WTC11 (cell line): ENCODE results near the gene SLC2A10. TPM values are rescaled to one million over a fixed set of nuclear protein-coding genes. Genes with fewer than 3 reads are reported as not detected.
A peak's percentile ranks its signal among the peaks of the same experiment; 100 is the strongest.

ENCODE experiments used
- ATAC-seq: fragments of 200-7000 bp; cut with Tn5 transposase; 2 replicates; pipeline ENCODE4 v1.10.0; 2021; ENCODE audit warnings: mild to moderate bottlenecking, moderate library complexity
- CTCF ChIA-PET: fragments of 300-600 bp; sonication (Branson Sonifier 250); formaldehyde crosslinking; loops from one replicate; lab custom pipeline; 2021; ENCODE audit warnings: antibody characterized with exemption; lab: Charles Lee
- POLR2A ChIA-PET: fragments of 350-600 bp; sonication (Branson Sonifier 250); formaldehyde crosslinking; loops from one replicate; lab custom pipeline; 2021; ENCODE audit warnings: antibody characterized with exemption; lab: Charles Lee
- DNase-seq: peaks from one replicate; pipeline ENCODE4 v3.0.0; 2021; ENCODE audit warnings: low spot score
- H3K27ac Mint-ChIP-seq: 2 replicates; pipeline ENCODE4 v1.8.0; 2021; ENCODE audit warnings: mixed read lengths
- H3K27me3 Mint-ChIP-seq: 2 replicates; pipeline ENCODE4 v1.8.0; 2021; ENCODE audit warnings: low read depth, mild to moderate bottlenecking, moderate library complexity, mixed read lengths
- H3K36me3 Mint-ChIP-seq: 2 replicates; pipeline ENCODE4 v1.8.0; 2021; ENCODE audit warnings: mixed read lengths
- H3K4me1 Mint-ChIP-seq: 2 replicates; pipeline ENCODE4 v1.8.0; 2022; ENCODE audit warnings: mixed read lengths
- H3K4me3 Mint-ChIP-seq: 2 replicates; pipeline ENCODE4 v1.8.0; 2021; ENCODE audit warnings: mild to moderate bottlenecking, moderate library complexity, mixed read lengths
- H3K9me3 Mint-ChIP-seq: 2 replicates; pipeline ENCODE4 v1.8.0; 2021; ENCODE audit warnings: mixed read lengths
- ARID4B ChIP-seq: sonication (generic); formaldehyde crosslinking; IDR thresholded peaks from 2 replicates; pipeline ENCODE4 v1.8.0; 2023; ENCODE audit warnings: missing genetic modification reagents, mild to moderate bottlenecking, borderline replicate concordance
- CTCF ChIP-seq: fragments of 200-600 bp; IDR thresholded peaks from 2 replicates; pipeline ENCODE4 v1.8.0; 2022; ENCODE audit warnings: antibody characterized with exemption
- E2F4 ChIP-seq: sonication (generic); formaldehyde crosslinking; IDR thresholded peaks from 2 replicates; pipeline ENCODE4 v1.8.1; 2022; ENCODE audit warnings: low read depth, mild to moderate bottlenecking, moderate library complexity, missing genetic modification reagents, borderline replicate concordance
- E2F5 ChIP-seq: sonication (generic); formaldehyde crosslinking; IDR thresholded peaks from 2 replicates; pipeline ENCODE4 v1.8.1; 2022; ENCODE audit warnings: mild to moderate bottlenecking, moderate library complexity, missing genetic modification reagents
- ETV6 ChIP-seq: sonication (generic); formaldehyde crosslinking; IDR thresholded peaks from 2 replicates; pipeline ENCODE4 v1.8.1; 2022; ENCODE audit warnings: mild to moderate bottlenecking, missing genetic modification reagents
- GTF2I ChIP-seq: fragments of 250-450 bp; sonication (Bioruptor Pico); conservative IDR thresholded peaks from 2 replicates; pipeline ENCODE4 v1.4.0; 2021; ENCODE audit warnings: mild to moderate bottlenecking
- IRF1 ChIP-seq: sonication (generic); formaldehyde crosslinking; IDR thresholded peaks from 2 replicates; pipeline ENCODE4 v1.8.0; 2023; ENCODE audit warnings: missing genetic modification reagents
- JUN ChIP-seq: sonication (generic); formaldehyde crosslinking; IDR thresholded peaks from 2 replicates; pipeline ENCODE4 v1.8.0; 2023; ENCODE audit warnings: mild to moderate bottlenecking, missing genetic modification reagents
- NFYB ChIP-seq: sonication (generic); formaldehyde crosslinking; conservative IDR thresholded peaks from 2 replicates; pipeline ENCODE4 v1.8.0; 2022; ENCODE audit warnings: low read depth, missing genetic modification reagents
- OVOL2 ChIP-seq: fragments of 250-450 bp; sonication (Bioruptor Pico); IDR thresholded peaks from 2 replicates; pipeline ENCODE4 v1.9.0; 2021; ENCODE audit warnings: mild to moderate bottlenecking, borderline replicate concordance
- PRDM15 ChIP-seq: sonication (generic); formaldehyde crosslinking; IDR thresholded peaks from 2 replicates; pipeline ENCODE4 v1.8.0; 2022; ENCODE audit warnings: missing genetic modification reagents
- SMAD3 ChIP-seq: sonication (generic); formaldehyde crosslinking; IDR thresholded peaks from 2 replicates; pipeline ENCODE4 v1.8.0; 2022; ENCODE audit warnings: missing genetic modification reagents, mild to moderate bottlenecking, borderline replicate concordance
- SP1 ChIP-seq: sonication (generic); formaldehyde crosslinking; conservative IDR thresholded peaks from 2 replicates; pipeline ENCODE4 v1.8.1; 2022; ENCODE audit warnings: missing genetic modification reagents
- TP53 ChIP-seq: sonication (generic); formaldehyde crosslinking; IDR thresholded peaks from 2 replicates; pipeline ENCODE4 v1.8.1; 2023; ENCODE audit warnings: mild to moderate bottlenecking, missing genetic modification reagents
- ZBTB43 ChIP-seq: sonication (generic); formaldehyde crosslinking; IDR thresholded peaks from 2 replicates; pipeline ENCODE4 v1.8.1; 2023; ENCODE audit warnings: mild to moderate bottlenecking, missing genetic modification reagents
- ZNF423 ChIP-seq: fragments of 250-450 bp; sonication (Bioruptor Pico); IDR thresholded peaks from 2 replicates; pipeline ENCODE4 v2.1.2; 2022; ENCODE audit warnings: mild to moderate bottlenecking, moderate library complexity
- ZNF425 ChIP-seq: fragments of 250-450 bp; sonication (Bioruptor Pico); conservative IDR thresholded peaks from 2 replicates; pipeline ENCODE4 v1.9.0; 2021; ENCODE audit warnings: mild to moderate bottlenecking
- total RNA-seq: library from RNA; stranded (reverse); gene quantifications from 3 replicates; pipeline ENCODE4 v1.2.3, GENCODE V29; 2021

SLC2A10 gene
- total RNA-seq, 1 experiment from 2014 or later = 8.0 TPM

- Mint-ChIP-seq H3K27me3 (no peaks in the 10 kb centered on the region; the same call in 1 of the 2 replicates), H3K4me1 (peaks cover 11% of the 10 kb centered on the region), H3K4me3 (no peak overlapping the region), H3K27ac (no peak overlapping the region), H3K36me3 (no peaks in the 10 kb centered on the region), H3K9me3 (peaks cover 8% of the 10 kb centered on the region)
- POLR2A ChIA-PET = no interaction called here
- TF ChIP-seq ZNF423 (CRISPR knock-in tag) = peak; percentile 14; the same call in 1 of the 2 replicates
- no peak for TF ChIP-seq PRDM15 (CRISPR knock-in tag)
- no peak for TF ChIP-seq SP1 (CRISPR knock-in tag)
- TF ChIP-seq TP53 (CRISPR knock-in tag) = no peak
- no peak for TF ChIP-seq SMAD3 (CRISPR knock-in tag)
- TF ChIP-seq E2F4 (CRISPR knock-in tag) = no peak
- peak; percentile 31; the same call in 1 of the 2 replicates for TF ChIP-seq CTCF
- no peak for TF ChIP-seq ETV6 (CRISPR knock-in tag)
- no peak for TF ChIP-seq IRF1 (CRISPR knock-in tag)
- no peak for TF ChIP-seq ARID4B (CRISPR knock-in tag)
- CTCF ChIA-PET = interaction anchor here (0.5 to 1.7 kb wide), 2 partner anchors 20 to 742 kb away, joined by 3 read pairs; no protein-coding TSS in a partner anchor
- ATAC-seq (peak; percentile 39; the same call in 1 of the 2 replicates), DNase-seq (peak; percentile 31)
Measured at GRCh38 chr20:46772901-46773300, 63.5 kb downstream of the SLC2A10 start.

GRCh38 chr20:46773680-46774079, 64.2 kb downstream of the SLC2A10 start:
- Mint-ChIP-seq H3K4me1 (peaks cover 15% of the 10 kb centered on the region), H3K36me3 (no peaks in the 10 kb centered on the region), H3K27ac (no peak overlapping the region), H3K9me3 (peaks cover 8% of the 10 kb centered on the region), H3K4me3 (no peak overlapping the region), H3K27me3 (no peaks in the 10 kb centered on the region; the same call in 1 of the 2 replicates)
- ATAC-seq (no peak), DNase-seq (no peak)
- POLR2A ChIA-PET = no interaction called here
- CTCF ChIA-PET = interaction anchor here (1.7 kb wide), 1 partner anchor 21 kb away, joined by 3 read pairs; no protein-coding TSS in a partner anchor
- TF ChIP-seq SMAD3 (CRISPR knock-in tag) (no peak), GTF2I (CRISPR knock-in tag) (no peak), NFYB (no peak), ZNF425 (CRISPR knock-in tag) (no peak), E2F5 (no peak), ZBTB43 (CRISPR knock-in tag) (no peak), OVOL2 (CRISPR knock-in tag) (no peak), JUN (CRISPR knock-in tag) (no peak)
